OCI-LY3 (cell line): ENCODE results near the gene P2RX4.

ENCODE experiments used
- EZH2phosphoT487 ChIP-seq: fragments of 200-600 bp; shearing (Covaris generic); IDR thresholded peaks from 2 replicates; pipeline ENCODE4 v1.6.1; 2018; ENCODE audit warnings: antibody characterized with exemption, mixed run types, low read depth
- TF ChIP-seq, protein P1 (sequence below): fragments of 200-600, 300-600 bp; sonication (generic); IDR thresholded peaks from 2 replicates; pipeline ENCODE4 v1.5.1; 2014; ENCODE audit warnings: antibody characterized with exemption, low read length, low read depth

DNA sequence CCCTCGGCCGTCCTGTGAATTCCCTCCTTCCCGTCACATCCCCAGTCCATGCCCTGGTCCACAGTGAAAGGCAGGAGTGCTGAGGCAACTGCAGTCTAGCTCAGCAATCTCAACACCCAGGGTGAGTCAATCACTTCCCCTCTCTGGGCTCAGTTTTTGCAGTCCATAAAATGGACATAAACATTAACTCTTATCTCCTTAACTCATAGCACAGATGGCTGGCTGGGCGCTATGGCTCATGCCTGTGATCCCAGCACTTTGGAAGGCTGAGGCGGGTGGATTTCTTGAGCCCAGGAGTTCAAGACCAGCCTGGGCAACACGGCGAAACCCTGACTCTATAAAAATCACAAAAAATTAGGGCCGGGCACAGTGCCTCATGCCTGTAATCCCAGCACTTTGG is 54.2 kb downstream of the P2RX4 start:
- TF ChIP-seq, protein P1, sequence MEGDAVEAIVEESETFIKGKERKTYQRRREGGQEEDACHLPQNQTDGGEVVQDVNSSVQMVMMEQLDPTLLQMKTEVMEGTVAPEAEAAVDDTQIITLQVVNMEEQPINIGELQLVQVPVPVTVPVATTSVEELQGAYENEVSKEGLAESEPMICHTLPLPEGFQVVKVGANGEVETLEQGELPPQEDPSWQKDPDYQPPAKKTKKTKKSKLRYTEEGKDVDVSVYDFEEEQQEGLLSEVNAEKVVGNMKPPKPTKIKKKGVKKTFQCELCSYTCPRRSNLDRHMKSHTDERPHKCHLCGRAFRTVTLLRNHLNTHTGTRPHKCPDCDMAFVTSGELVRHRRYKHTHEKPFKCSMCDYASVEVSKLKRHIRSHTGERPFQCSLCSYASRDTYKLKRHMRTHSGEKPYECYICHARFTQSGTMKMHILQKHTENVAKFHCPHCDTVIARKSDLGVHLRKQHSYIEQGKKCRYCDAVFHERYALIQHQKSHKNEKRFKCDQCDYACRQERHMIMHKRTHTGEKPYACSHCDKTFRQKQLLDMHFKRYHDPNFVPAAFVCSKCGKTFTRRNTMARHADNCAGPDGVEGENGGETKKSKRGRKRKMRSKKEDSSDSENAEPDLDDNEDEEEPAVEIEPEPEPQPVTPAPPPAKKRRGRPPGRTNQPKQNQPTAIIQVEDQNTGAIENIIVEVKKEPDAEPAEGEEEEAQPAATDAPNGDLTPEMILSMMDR = no peak
- no peak for TF ChIP-seq EZH2phosphoT487
